Measurements from ENCODE around the gene RBL2. TPM values are rescaled to one million over a fixed set of nuclear protein-coding genes. Genes with fewer than 3 reads are reported as not detected.

Gene RBL2
- total RNA-seq, 2 experiments from 2014 or later = 102 TPM

- Mint-ChIP-seq H3K27ac (peak overlapping the region; percentile 86), H3K27me3 (no peaks in the 10 kb centered on the region), H3K36me3 (ENCODE audit: low read depth) (peaks cover 41% of the 10 kb centered on the region), H3K4me1 (ENCODE audit: low read depth) (peaks cover 65% of the 10 kb centered on the region), H3K9me3 (no peaks in the 10 kb centered on the region), H3K4me3 (peak overlapping the region; percentile 93)
- ChIA-PET POLR2A (interaction anchor here (0.7 to 9.6 kb wide), 20 partner anchors 9 to 373 kb away, joined by 3 to 166 read pairs (median 6); partner anchors contain the start of genes FTO, RBL2 and RPGRIP1L), CTCF (interaction anchor here (1.5 kb wide), 1 partner anchor 15 kb away, joined by 4 read pairs; no protein-coding TSS in a partner anchor)
- Histone ChIP-seq H3K4me3 (ENCODE audit: low read length) (peak overlapping the region; percentile 76), H3K36me3 (ENCODE audit: insufficient read depth, low read length) (peaks cover 17% of the 10 kb centered on the region), H3K27ac (ENCODE audit: low read depth in 1 of 2, low read length in 2 of 2) (peak overlapping the region; percentile 76 to 84), H3K27me3 (ENCODE audit: control insufficient read depth in 1 of 2, insufficient read depth in 2 of 2, low read length in 2 of 2) (no peaks in the 10 kb centered on the region), H3K9me3 (ENCODE audit: control insufficient read depth in 1 of 2, insufficient read depth in 1 of 2, low read length in 2 of 2) (no peaks in the 10 kb centered on the region), H3K4me1 (ENCODE audit: insufficient read depth, low read length) (peaks cover 44% of the 10 kb centered on the region)
- intact Hi-C loops (cut with DNase I, micrococcal nuclease) = loop anchor here (1.0 to 5.0 kb wide), 7 partner anchors 15 to 376 kb away; partner anchors contain the start of gene RBL2 (in 2 of the 2)
- DNase-seq (peak; percentile 97 to 100 (median 100)), ATAC-seq (ENCODE audit: poor library complexity) (peak; percentile 88)
- TF ChIP-seq, protein P1, sequence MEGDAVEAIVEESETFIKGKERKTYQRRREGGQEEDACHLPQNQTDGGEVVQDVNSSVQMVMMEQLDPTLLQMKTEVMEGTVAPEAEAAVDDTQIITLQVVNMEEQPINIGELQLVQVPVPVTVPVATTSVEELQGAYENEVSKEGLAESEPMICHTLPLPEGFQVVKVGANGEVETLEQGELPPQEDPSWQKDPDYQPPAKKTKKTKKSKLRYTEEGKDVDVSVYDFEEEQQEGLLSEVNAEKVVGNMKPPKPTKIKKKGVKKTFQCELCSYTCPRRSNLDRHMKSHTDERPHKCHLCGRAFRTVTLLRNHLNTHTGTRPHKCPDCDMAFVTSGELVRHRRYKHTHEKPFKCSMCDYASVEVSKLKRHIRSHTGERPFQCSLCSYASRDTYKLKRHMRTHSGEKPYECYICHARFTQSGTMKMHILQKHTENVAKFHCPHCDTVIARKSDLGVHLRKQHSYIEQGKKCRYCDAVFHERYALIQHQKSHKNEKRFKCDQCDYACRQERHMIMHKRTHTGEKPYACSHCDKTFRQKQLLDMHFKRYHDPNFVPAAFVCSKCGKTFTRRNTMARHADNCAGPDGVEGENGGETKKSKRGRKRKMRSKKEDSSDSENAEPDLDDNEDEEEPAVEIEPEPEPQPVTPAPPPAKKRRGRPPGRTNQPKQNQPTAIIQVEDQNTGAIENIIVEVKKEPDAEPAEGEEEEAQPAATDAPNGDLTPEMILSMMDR (IDR thresholded peaks at IDR 0.05) = no peak
Measured at GRCh38 chr16:53503270-53503923, 69.1 kb downstream of the RBL2 start.

DNA sequence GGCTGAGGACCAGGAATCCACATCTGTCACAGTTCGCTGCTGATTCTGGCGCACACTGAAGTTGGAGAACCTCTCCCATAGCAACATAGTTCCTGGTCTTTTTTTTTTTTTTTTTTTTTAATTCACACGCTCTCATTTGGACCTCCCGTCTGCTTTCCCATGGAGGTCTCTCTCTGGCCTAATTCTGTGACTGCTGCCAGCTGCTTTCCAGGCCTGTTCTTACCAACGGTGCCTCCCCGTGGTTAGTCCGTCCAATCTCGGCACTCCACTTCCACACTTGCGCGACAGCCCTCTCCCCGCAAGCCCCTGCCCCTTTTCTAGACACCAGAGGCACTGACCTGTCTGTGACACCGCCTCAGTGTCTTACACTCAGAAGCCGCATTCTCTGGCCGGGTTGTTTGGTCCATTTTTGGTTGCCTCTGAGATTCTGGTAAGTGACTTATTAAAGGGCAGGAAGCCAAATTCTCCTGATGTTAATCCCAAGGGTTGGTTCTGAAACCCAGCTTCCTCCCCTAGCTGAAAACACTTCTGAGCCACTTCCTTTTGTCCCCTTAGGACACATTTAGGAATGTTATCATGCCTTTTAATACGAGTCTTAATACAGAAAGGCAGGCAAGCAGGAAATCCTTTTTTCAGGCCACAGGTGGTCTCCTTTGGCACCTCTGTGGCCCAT lies 69.9 kb downstream of the RBL2 start:
- intact Hi-C loops (cut with DNase I, micrococcal nuclease) = loop anchor here (1.0 to 5.0 kb wide), 7 partner anchors 14 to 377 kb away; partner anchors contain the start of gene RBL2 (in 2 of the 2)
- no peaks in the 10 kb centered on the region for H3K27me3 Mint-ChIP-seq
- peak overlapping the region; percentile 76 for H3K4me3 ChIP-seq (ENCODE audit: low read length)

GRCh38 chr16:53504665-53505064 lies 70.4 kb downstream of the RBL2 start:
- intact Hi-C loops (cut with DNase I, micrococcal nuclease) = loop anchor here (5.0 kb wide), 4 partner anchors 47 to 377 kb away; partner anchors contain the start of genes FTO (in 1 of the 2) and RPGRIP1L (in 1 of the 2)
- Histone ChIP-seq H3K27me3 (ENCODE audit: control insufficient read depth in 1 of 2, insufficient read depth in 2 of 2, low read length in 2 of 2) (no peaks in the 10 kb centered on the region), H3K9me3 (ENCODE audit: control insufficient read depth in 1 of 2, insufficient read depth in 1 of 2, low read length in 2 of 2) (no peaks in the 10 kb centered on the region), H3K4me3 (ENCODE audit: low read length) (peak overlapping the region; percentile 76), H3K4me1 (ENCODE audit: insufficient read depth, low read length) (peaks cover 35% of the 10 kb centered on the region), H3K36me3 (ENCODE audit: insufficient read depth, low read length) (peaks cover 5% of the 10 kb centered on the region), H3K27ac (ENCODE audit: low read depth in 1 of 2, low read length in 2 of 2) (peak overlapping the region in 1 of 2 donors; percentile 76)
- H3K27me3 Mint-ChIP-seq = no peaks in the 10 kb centered on the region
- peaks cover 30% of the 10 kb centered on the region for H3K36me3 Mint-ChIP-seq (ENCODE audit: low read depth)
- H3K27ac Mint-ChIP-seq = peak overlapping the region; percentile 86
- ATAC-seq (ENCODE audit: poor library complexity) (no peak), DNase-seq (peak in 7 of 14 experiments; percentile 21 to 62 (median 30))
- POLR2A ChIA-PET = interaction anchor here (1.3 to 9.6 kb wide), 10 partner anchors 10 to 199 kb away, joined by 4 to 166 read pairs (median 16); partner anchors contain the start of genes FTO, RBL2 and RPGRIP1L
- no peaks in the 10 kb centered on the region for H3K9me3 Mint-ChIP-seq
- H3K4me1 Mint-ChIP-seq (ENCODE audit: low read depth) = peaks cover 55% of the 10 kb centered on the region
- TF ChIP-seq, protein P1 (IDR thresholded peaks at IDR 0.05) = no peak
- CTCF ChIA-PET = no interaction called here
- peak overlapping the region; percentile 93 for H3K4me3 Mint-ChIP-seq

More for the DNA sequence above, 69.9 kb downstream of the RBL2 start:
- no peaks in the 10 kb centered on the region for H3K9me3 Mint-ChIP-seq
- ChIA-PET CTCF (interaction anchor here (1.5 kb wide), 1 partner anchor 14 kb away, joined by 4 read pairs; no protein-coding TSS in a partner anchor), POLR2A (interaction anchor here (0.7 to 9.6 kb wide), 16 partner anchors 9 to 374 kb away, joined by 3 to 166 read pairs (median 6); partner anchors contain the start of genes FTO, RBL2 and RPGRIP1L)
- peaks cover 10% of the 10 kb centered on the region for H3K36me3 ChIP-seq (ENCODE audit: insufficient read depth, low read length)
- H3K4me3 Mint-ChIP-seq = peak overlapping the region; percentile 93
- peak overlapping the region; percentile 86 for H3K27ac Mint-ChIP-seq
- H3K4me1 Mint-ChIP-seq (ENCODE audit: low read depth) = peaks cover 58% of the 10 kb centered on the region
- H3K27ac ChIP-seq (ENCODE audit: low read depth in 1 of 2, low read length in 2 of 2) = peak overlapping the region; percentile 76 to 84
- no peaks in the 10 kb centered on the region for H3K27me3 ChIP-seq (ENCODE audit: control insufficient read depth in 1 of 2, insufficient read depth in 2 of 2, low read length in 2 of 2)
- H3K36me3 Mint-ChIP-seq (ENCODE audit: low read depth) = peaks cover 33% of the 10 kb centered on the region
- DNase-seq (peak in 11 of 14 experiments; percentile 21 to 66 (median 30)), ATAC-seq (ENCODE audit: poor library complexity) (no peak)
- H3K4me1 ChIP-seq (ENCODE audit: insufficient read depth, low read length) = peaks cover 38% of the 10 kb centered on the region
- H3K9me3 ChIP-seq (ENCODE audit: control insufficient read depth in 1 of 2, insufficient read depth in 1 of 2, low read length in 2 of 2) = no peaks in the 10 kb centered on the region
- TF ChIP-seq, protein P1 (IDR thresholded peaks at IDR 0.05) = peak; percentile 22
